Urothelium cell line (cell line): Measurements from ENCODE around the gene ASXL1.

Source experiments
- DNase-seq: peaks from one replicate; pipeline ENCODE4 v3.0.0; 2011; ENCODE audit warnings: low spot score, mixed read lengths
- FAIRE-seq: peaks from 2 replicates; lab custom pipeline; 2011; peaks lifted over from hg19 to GRCh38; lab: Jason Lieb, UNC

Gene ASXL1

GRCh38 chr20:32436968-32437367 is 78.8 kb downstream of the ASXL1 start:
- DNase-seq = no peak
- FAIRE-seq = no peak

GRCh38 chr20:32437391-32438074 is 79.4 kb downstream of the ASXL1 start:
- DNase-seq = no peak
- no peak for FAIRE-seq

- FAIRE-seq (no peak), DNase-seq (no peak)
These were observed 80.3 kb downstream of the ASXL1 start for GRCh38 chr20:32438331-32438858.

GRCh38 chr20:32439132-32439829 is 81.2 kb downstream of the ASXL1 start:
- no peak for DNase-seq
- FAIRE-seq = no peak

GRCh38 chr20:32440069-32440757 is 82.1 kb downstream of the ASXL1 start:
- FAIRE-seq (no peak), DNase-seq (no peak)

GRCh38 chr20:32440758-32441078 is 82.6 kb downstream of the ASXL1 start:
- FAIRE-seq (no peak), DNase-seq (no peak)

- DNase-seq = no peak
- FAIRE-seq = no peak
These were observed 83.5 kb downstream of the ASXL1 start for GRCh38 chr20:32441638-32442037.

- FAIRE-seq (no peak), DNase-seq (no peak)
These were observed 84.7 kb downstream of the ASXL1 start for GRCh38 chr20:32442630-32443373.

GRCh38 chr20:32443386-32443974 is 85.3 kb downstream of the ASXL1 start:
- FAIRE-seq = no peak
- no peak for DNase-seq

- FAIRE-seq = no peak
- DNase-seq = no peak
These were observed 86.5 kb downstream of the ASXL1 start for GRCh38 chr20:32444474-32445220.

- FAIRE-seq (no peak), DNase-seq (no peak)
These were observed 87.6 kb downstream of the ASXL1 start for GRCh38 chr20:32445539-32446273.

GRCh38 chr20:32446301-32447100 is 88.4 kb downstream of the ASXL1 start:
- DNase-seq (no peak), FAIRE-seq (no peak)

GRCh38 chr20:32447136-32448027 is 89.3 kb downstream of the ASXL1 start:
- FAIRE-seq = no peak
- DNase-seq = no peak

GRCh38 chr20:32448306-32449056 is 90.3 kb downstream of the ASXL1 start:
- FAIRE-seq (no peak), DNase-seq (no peak)

GRCh38 chr20:32449057-32449889 is 91.1 kb downstream of the ASXL1 start:
- DNase-seq (no peak), FAIRE-seq (no peak)

- DNase-seq (no peak), FAIRE-seq (no peak)
These were observed 91.8 kb downstream of the ASXL1 start for GRCh38 chr20:32449890-32450401.
